CD4-positive, alpha-beta T cell treated with Interleukin-15 for 4 hours (primary cell): Measurements from ENCODE around the gene SYT14.
"Not testable (repeated sequence)": the region's sequence is repeated elsewhere in the genome, so short reads cannot be mapped to it uniquely, and the experiment has no call there.

Experiments used
- DNase-seq: peaks from one replicate; pipeline ENCODE4 v3.0.0-alpha.2; 2020; ENCODE audit warnings: low spot score

SYT14 gene

DNA sequence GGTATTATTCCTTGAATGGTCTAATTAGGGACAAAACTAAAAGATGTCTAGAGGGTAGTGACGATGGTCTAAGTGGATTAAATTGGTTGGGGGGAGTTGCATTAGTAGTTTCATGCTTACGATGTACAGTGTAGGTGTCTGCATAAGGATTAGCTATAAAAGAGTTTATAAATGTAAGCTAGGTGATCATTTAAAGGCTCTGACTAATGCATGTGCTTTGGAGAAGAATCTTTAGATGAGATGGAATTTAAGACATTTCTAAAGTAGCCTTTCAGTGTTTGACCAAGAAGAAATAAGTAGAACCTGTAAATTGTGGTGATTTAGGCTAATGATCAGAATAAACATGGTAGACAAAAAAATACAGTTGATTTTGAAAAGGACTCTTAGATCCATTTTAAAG is 7.4 kb downstream of the SYT14 start:
- no peak for DNase-seq

- no peak for DNase-seq
These were observed 10.1 kb downstream of the SYT14 start for GRCh38 chr1:209948155-209948554.

DNA sequence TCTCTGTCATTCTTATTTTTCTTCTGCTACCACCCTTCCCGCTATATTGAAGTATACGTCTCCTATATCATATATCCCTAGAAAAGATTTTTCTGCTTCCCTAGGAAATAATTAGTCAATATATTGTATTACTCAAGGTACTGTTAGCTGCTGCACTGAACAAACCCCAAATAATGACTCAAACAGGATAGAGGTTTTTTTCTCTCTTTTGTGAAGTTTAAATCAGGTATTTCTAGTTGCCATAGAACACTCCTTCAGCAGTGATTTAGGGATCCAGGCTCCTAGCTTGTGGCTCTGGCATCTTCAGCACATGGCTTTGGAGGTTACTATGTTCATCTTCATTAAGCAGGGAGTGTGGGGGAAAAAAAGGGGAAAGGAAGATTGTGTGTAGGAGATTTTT is 18.1 kb downstream of the SYT14 start:
- no peak for DNase-seq

DNA sequence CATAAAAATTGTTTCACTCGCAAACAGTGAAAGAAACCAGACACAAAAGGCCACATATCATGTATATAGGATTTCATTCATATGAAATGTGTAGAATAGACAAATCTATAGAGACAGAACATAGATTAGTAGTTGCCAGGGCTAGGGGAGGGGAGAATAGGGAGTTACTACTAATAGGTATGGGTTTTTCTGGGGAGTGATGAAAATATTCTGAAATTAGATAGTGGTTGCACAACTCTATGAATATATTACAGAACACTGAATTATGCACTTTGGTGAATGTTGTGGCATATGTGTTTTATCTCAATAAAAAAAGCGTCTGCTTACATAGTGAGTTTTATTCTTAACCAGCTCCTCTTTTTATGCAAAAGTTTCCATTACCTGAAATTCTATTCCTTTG is 21.6 kb downstream of the SYT14 start:
- no peak for DNase-seq

GRCh38 chr1:209960926-209961325 is 22.9 kb downstream of the SYT14 start:
- no peak for DNase-seq

GRCh38 chr1:209962388-209962787 is 24.4 kb downstream of the SYT14 start:
- no peak for DNase-seq

DNA sequence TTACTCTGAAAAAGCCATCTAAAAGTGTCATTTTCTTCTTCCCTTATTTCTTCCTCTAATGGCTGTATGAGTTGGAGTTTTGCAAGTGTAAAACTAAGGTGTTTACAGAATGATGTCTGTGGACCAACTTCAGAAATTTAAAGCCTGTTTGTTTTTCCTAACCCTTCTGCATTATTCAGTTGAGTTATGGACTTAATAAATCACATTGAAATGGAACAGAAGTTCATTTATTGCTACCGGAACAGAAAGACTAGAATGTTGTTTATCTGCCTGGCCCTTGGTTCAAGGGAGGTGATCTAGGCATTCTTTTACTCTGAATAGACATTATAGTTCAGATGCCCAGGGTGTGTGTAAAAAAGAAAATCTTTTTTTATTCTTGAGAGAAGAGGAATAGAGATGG is 24.8 kb downstream of the SYT14 start:
- no peak for DNase-seq

DNA sequence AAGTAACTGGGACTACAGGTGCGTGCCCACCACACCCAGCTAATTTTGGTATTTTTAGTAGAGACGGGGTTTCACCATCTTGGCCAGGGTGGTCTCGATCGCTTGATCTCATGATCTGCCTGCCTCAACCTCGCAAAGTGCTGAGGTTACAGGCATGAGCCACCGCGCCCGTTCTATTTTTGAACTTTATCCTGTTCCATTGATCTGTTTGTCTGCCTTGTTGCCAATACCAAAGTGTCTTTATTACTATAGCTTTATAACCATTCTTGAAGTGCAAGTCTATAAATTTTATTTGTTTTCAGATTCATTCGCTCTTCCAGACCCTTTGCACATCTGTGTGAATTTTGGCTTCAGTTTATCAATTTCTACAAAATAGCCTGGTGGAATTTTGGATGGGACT is 28.0 kb downstream of the SYT14 start:
- no peak for DNase-seq

DNA sequence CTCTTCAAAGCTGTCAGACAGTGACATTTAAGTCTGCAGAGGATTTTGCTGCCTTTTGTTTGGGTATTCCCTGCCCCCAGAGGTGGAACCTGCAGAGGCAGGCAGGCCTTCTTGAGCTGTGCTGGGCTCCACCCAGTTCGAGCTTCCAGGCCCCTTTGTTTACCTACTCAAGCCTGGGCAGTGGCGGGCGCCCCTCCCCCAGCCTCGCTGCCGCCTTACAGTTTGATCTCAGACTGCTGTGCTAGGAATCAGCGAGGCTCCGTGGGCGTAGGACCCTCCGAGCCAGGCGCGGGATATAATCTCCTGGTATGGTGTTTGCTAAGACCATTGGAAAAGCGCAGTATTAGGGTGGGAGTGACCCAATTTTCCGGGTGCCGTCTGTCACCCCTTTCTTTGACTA is 40.7 kb downstream of the SYT14 start:
- DNase-seq = not testable (repeated sequence)

DNA sequence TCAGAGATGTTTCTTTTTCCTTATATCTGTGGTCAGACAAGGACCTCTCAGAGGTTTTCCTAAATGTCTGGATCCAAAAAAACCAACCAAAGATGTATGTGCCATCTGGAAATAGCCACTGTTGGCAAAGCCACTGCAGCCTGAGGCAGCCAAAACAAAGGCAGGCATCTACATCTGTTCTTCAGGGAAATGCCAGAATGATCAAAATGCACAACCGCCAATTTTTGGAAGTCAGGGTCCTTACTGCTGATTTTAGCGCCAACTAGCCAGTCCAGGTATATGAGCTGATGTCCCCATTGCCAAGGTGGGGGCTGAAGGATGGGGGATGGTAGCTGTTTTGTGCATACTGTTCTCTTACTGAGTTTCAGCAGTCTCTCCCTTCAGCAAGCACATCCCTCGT is 45.9 kb downstream of the SYT14 start:
- no peak for DNase-seq

GRCh38 chr1:209985002-209985401 is 47.0 kb downstream of the SYT14 start:
- no peak for DNase-seq

DNA sequence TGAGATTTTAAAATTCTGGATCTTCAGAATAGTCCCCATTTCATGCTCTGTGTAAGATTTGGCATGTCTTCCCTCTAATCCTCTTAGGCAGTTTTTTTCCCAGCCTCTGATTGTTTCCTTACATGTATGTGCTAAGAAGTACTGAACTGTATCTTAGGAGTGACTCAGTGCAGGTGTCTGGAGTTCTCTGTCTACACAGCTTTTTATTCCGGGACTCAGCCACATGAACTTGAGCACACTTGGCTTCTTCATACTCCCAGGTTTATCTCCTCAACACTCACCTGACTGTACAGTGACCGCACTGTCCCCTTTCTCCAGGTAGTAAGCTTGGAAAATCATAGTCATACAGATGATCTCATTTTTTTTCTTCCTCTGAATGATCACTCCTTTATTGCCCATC is 50.7 kb downstream of the SYT14 start:
- DNase-seq = no peak

DNA sequence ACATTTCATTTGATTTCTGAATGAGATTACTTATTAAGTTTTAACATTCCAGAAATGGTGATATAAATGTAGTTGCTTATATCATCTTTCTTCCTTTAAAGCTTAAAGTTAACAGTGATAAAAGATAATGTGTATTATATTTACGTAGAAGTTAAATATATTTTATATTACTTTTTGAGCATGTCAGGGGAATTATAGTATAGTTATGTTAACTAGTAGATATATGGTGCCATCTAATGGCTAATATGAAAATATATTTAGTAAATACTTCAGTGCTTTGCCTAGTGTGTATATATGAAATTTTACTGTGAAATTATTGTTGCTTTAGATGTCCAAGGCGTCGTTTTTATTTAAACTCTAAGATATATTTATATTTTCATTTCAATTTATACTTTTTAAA is 51.5 kb downstream of the SYT14 start:
- DNase-seq = no peak

- DNase-seq = no peak
These were observed 55.2 kb downstream of the SYT14 start for GRCh38 chr1:209993061-209993830.

DNA sequence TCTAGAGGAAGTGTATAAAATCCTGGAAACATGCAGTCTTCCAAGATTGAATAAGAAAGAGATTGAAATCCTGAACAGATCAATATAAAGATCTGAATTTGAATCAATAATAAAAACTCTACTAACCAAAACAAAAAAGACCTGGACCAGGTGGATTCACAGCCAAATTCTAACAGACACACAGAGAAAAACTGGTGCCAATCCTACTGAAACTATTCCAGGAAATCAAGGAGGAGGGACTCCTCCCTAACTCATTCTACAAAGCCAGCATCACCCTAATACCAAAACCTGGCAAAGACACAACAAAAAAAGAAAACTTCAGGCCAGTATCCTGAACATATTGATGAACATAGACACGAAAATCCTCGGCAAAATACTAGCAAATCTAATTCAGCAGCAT is 58.3 kb downstream of the SYT14 start:
- DNase-seq = no peak

DNA sequence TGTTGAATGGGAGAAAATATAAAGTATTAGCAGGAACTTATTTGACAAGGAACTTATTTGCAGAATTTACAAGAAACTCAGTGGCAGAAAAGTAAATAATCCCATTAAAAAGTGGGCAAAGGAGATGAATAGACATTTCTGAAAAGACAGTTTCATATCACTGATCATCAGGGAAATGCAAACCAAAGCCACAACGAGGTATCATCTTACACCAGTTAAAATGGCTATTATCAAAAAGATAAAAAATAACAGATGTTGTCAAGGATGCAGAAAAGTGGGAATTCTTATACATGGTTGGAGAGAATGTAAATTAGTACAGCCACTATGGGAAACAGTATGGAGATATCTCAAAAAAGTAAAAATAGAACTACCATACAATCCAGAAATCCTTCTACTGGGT is 61.0 kb downstream of the SYT14 start:
- no peak for DNase-seq

DNA sequence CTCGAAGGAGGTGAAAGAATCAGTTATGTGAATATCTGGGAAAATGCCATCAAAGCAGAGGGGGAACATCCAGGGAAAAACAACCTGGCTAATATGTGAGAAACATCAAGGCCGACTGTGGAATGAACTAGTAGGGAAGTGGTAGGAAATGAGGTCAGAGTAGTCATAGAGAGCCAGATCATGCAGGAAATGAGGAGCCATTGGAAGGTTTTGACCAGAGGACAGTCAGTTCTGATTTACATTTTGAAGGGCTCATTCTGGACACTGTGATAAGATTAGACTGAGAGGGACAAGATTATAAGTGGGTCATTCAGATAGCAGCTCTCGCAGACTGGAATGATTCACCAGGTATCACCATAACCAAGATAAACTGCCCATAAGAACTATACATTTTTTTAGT is 63.7 kb downstream of the SYT14 start:
- no peak for DNase-seq

DNA sequence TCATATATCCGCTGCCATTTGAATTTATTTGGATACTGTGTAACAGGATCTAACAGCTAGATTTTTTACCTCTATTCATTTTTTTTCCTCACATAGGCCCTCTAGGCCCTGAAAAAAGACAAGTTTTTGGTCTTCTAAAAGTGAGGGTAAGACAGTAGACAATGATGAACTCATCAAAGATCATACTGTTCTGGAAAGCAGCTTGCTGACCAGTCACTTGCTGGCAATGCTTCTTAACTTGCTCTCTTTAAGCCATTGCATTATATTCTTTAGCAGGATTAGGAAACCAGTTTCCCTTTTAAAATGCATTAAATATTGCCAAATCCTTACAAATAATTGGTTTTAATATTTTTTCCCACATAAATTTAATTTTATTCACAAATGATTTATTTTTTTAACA is 65.5 kb downstream of the SYT14 start:
- DNase-seq = no peak

GRCh38 chr1:210010161-210010560 is 72.1 kb downstream of the SYT14 start:
- DNase-seq = no peak

GRCh38 chr1:210021145-210021860 is 83.3 kb downstream of the SYT14 start:
- no peak for DNase-seq

DNA sequence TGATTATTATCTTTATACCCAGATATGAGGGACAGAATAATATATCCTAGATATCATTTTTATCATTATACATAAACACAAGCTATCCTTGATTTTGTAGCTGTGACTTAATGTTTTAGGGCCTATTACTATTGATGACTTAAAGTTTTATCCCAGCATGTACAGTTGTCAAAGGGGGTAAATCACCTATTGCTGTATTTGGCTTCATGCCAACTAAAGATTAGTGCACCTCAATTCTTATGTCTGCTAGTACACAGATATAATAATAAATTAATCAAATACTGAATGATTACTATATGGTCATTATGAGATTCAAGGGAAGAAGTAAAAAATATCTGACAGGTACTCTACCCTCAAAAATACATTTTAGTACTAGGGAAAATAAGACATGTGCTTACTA is 84.0 kb downstream of the SYT14 start:
- no peak for DNase-seq

- no peak for DNase-seq
These were observed 86.3 kb downstream of the SYT14 start for GRCh38 chr1:210024282-210024681.

DNA sequence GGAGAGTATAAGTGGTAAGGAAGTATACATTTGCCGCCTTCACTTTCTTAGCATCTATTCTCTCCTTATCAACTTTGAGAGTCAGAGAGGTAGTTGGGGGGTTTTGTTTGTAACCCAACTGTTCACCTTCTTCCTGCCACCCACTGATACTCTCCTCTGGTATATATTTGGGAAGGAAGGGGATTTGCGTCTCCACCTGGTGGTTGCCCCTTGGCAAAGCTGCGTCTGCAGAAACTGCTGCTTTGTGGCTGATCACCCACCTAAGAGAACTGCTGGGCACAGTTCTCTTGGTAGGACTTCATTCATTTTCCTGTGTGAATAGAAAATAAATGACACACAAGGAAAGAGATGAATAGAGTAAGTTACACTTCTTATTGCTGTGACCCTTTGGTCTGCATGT is 87.0 kb downstream of the SYT14 start:
- no peak for DNase-seq

- no peak for DNase-seq
These were observed 87.9 kb downstream of the SYT14 start for GRCh38 chr1:210025870-210026269.
